NCI-H2171 treated with DMSO at 0.1 percent for 48 hours (cell line): ENCODE results near the gene PROKR2.

Source experiments
- DNase-seq: peaks from one replicate; lab custom pipeline; 2025; lab: John Stamatoyannopoulos, UW

The PROKR2 gene

GRCh38 chr20:5282561-5282960 lies 34.2 kb downstream of the PROKR2 start:
- no peak for DNase-seq

DNA sequence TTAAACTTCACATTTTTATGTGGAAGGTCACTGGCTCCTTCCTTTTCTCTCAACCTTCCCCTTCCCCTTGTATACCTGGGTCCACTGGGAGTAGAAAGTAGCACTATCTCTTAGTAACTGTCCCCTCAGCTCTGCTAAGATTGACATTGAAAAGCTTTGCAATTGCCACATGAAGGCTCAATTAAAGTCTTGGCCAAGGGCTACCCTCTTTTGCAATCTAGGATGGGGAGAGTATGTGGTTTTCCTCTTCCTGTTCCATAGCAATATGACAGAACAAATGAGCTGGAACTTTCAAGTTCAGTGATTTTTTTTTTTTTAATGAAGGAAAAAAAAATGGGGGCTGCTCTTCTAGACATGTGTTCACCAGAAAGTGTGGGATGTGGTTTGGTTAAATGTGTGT lies 37.1 kb downstream of the PROKR2 start:
- no peak for DNase-seq

DNA sequence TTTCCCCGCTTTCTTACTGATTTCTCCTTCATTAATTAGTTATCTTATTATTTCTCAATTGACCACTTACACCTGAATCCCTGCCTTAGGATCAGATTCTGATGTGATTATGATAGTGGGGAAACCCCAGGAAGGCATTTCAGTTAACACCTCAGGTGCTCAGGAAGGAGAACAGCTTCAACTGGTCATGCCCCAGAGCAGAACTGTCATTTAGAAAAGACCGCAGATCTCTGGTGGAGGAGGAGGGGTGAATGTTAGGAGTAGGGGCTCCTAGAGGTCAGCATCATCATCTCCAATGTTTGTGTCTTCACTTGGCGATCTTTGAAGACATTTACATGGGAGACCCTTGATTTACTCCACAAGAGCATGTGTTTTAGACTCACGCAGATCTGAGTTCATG lies 44.5 kb downstream of the PROKR2 start:
- DNase-seq = no peak

DNA sequence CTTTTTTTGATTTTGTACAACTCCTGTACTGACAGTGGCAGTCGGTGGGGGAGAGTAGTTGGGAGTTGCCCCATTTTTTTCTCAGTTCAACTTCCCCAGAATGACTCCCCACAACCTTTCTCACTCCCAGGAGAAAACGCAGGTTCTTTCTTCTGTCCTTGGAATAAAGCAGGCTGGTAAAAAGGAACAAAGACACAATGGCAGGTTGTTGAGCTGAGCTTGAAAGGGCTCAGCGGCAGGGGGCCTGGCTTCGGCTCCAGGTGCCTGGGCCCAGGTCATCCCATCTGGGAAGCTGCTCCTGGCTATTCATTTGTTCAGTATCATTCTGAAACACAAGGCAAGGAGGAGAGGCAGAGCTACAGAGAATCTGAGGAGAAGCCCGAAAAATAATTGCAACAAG lies 46.2 kb downstream of the PROKR2 start:
- DNase-seq = no peak

DNA sequence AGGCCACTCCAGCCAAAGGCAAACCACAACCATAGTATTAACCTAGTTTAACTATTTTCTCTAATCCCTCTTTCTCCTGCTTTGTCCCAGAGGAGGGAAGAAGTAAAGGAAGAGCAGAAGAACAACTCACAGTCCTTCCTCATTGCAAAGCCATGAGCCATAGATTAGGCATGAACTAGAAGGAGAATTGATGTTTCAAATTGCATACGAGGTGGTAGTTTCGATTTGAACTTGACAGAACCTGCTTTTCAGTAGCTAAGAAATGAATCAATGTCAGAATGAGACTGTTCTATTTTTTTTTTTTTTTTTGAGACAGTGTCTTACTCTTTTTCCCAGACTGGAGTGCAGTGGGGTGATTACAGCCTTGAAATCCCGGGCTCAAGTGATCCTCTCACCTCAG lies 48.3 kb downstream of the PROKR2 start:
- no peak for DNase-seq

DNA sequence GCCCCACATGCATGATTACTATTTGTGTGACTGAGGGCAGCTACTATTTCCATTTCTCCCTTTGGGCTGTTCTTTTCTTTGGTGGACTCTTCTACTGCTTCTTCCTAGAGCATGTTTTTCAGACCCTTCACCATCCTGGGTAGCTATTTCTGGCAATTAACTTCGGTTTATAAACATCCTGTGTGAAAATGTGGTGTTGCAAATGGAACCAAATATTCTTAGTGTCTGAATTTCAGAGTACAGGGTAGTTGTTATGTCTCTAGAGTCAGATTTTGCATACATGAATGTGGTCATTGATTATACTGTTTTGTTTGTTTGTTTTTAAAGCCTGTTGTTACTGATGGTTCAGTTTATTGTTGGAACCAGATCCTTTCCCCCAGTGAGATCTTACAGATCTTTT lies 49.7 kb downstream of the PROKR2 start:
- no peak for DNase-seq
